HCT116 (cell line): Measurements from ENCODE around the gene PELO.

Source experiments
- CEBPB ChIP-seq: IDR thresholded peaks from 2 replicates; pipeline ENCODE4 v1.6.1; 2012; ENCODE audit warnings: low read depth
- EZH2 ChIP-seq: fragments of 200-600 bp; sonication (generic); IDR thresholded peaks from 2 replicates; pipeline ENCODE4 v1.6.1; 2017; ENCODE audit warnings: antibody characterized with exemption, mixed run types
- JUND ChIP-seq: IDR thresholded peaks from 2 replicates; pipeline ENCODE4 v1.6.1; 2012
- SIN3A ChIP-seq: IDR thresholded peaks from 2 replicates; pipeline ENCODE4 v1.6.1; 2012; ENCODE audit warnings: low read depth
- TF ChIP-seq, protein P1 (sequence below), 3 experiments: fragments of 200-600 bp in 1 of 3; sonication (generic) in 1 of 3; IDR thresholded peaks in 2 of 3; conservative IDR thresholded peaks in 1 of 3; 2 replicates each; pipeline ENCODE4 v1.5.1; 2012 to 2017; ENCODE audit warnings: low read depth in 2 of 3, low read length in 2 of 3, antibody characterized with exemption in 1 of 3, borderline replicate concordance in 1 of 3, control low read depth in 1 of 3, mild to moderate bottlenecking in 1 of 3, mixed read lengths in 1 of 3, mixed run types in 1 of 3, moderate library complexity in 1 of 3; ENCODE audit not compliant: insufficient read depth in 1 of 3
- TF ChIP-seq, protein P2 (sequence below): IDR thresholded peaks from 2 replicates; pipeline ENCODE4 v1.6.1; 2011; ENCODE audit warnings: mild to moderate bottlenecking, low read length, moderate library complexity; ENCODE audit not compliant: insufficient replicate concordance; ENCODE audit errors: extremely low read depth
- TF ChIP-seq, protein P3 (sequence below): IDR thresholded peaks from 2 replicates; pipeline ENCODE4 v1.6.1; 2012; ENCODE audit warnings: low read depth

DNA sequence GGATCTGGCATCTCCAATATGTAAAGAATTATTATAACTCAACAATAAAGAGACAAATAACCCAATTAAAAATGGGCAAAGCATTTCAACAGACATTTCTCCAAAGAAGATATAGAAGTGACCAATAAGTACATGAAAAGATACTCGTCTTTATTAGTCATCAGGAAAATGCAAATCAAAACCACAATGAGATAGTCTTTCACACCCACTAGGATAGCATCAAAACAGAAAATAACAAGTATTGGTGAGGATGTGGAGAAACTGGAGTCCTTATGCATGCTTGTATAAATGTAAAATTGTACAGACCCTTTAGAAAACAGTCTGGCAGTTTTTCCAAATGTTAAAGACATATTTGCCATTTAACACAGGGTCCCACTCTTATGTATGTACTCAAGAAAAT, 39.1 kb upstream of the PELO start:
- TF ChIP-seq CEBPB, result no peak
- TF ChIP-seq, protein P1, sequence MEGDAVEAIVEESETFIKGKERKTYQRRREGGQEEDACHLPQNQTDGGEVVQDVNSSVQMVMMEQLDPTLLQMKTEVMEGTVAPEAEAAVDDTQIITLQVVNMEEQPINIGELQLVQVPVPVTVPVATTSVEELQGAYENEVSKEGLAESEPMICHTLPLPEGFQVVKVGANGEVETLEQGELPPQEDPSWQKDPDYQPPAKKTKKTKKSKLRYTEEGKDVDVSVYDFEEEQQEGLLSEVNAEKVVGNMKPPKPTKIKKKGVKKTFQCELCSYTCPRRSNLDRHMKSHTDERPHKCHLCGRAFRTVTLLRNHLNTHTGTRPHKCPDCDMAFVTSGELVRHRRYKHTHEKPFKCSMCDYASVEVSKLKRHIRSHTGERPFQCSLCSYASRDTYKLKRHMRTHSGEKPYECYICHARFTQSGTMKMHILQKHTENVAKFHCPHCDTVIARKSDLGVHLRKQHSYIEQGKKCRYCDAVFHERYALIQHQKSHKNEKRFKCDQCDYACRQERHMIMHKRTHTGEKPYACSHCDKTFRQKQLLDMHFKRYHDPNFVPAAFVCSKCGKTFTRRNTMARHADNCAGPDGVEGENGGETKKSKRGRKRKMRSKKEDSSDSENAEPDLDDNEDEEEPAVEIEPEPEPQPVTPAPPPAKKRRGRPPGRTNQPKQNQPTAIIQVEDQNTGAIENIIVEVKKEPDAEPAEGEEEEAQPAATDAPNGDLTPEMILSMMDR (IDR thresholded peaks at IDR 0.05 in 2 of 3, conservative IDR thresholded peaks at IDR 0.05 in 1 of 3; ENCODE audit: borderline replicate concordance in 1 of 3, insufficient read depth in 1 of 3, low read depth in 2 of 3, low read length in 2 of 3), result no peak
- TF ChIP-seq, protein P2, sequence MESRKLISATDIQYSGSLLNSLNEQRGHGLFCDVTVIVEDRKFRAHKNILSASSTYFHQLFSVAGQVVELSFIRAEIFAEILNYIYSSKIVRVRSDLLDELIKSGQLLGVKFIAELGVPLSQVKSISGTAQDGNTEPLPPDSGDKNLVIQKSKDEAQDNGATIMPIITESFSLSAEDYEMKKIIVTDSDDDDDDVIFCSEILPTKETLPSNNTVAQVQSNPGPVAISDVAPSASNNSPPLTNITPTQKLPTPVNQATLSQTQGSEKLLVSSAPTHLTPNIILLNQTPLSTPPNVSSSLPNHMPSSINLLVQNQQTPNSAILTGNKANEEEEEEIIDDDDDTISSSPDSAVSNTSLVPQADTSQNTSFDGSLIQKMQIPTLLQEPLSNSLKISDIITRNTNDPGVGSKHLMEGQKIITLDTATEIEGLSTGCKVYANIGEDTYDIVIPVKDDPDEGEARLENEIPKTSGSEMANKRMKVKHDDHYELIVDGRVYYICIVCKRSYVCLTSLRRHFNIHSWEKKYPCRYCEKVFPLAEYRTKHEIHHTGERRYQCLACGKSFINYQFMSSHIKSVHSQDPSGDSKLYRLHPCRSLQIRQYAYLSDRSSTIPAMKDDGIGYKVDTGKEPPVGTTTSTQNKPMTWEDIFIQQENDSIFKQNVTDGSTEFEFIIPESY, result no peak
- TF ChIP-seq, protein P3, sequence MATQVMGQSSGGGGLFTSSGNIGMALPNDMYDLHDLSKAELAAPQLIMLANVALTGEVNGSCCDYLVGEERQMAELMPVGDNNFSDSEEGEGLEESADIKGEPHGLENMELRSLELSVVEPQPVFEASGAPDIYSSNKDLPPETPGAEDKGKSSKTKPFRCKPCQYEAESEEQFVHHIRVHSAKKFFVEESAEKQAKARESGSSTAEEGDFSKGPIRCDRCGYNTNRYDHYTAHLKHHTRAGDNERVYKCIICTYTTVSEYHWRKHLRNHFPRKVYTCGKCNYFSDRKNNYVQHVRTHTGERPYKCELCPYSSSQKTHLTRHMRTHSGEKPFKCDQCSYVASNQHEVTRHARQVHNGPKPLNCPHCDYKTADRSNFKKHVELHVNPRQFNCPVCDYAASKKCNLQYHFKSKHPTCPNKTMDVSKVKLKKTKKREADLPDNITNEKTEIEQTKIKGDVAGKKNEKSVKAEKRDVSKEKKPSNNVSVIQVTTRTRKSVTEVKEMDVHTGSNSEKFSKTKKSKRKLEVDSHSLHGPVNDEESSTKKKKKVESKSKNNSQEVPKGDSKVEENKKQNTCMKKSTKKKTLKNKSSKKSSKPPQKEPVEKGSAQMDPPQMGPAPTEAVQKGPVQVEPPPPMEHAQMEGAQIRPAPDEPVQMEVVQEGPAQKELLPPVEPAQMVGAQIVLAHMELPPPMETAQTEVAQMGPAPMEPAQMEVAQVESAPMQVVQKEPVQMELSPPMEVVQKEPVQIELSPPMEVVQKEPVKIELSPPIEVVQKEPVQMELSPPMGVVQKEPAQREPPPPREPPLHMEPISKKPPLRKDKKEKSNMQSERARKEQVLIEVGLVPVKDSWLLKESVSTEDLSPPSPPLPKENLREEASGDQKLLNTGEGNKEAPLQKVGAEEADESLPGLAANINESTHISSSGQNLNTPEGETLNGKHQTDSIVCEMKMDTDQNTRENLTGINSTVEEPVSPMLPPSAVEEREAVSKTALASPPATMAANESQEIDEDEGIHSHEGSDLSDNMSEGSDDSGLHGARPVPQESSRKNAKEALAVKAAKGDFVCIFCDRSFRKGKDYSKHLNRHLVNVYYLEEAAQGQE, result no peak
- TF ChIP-seq EZH2, result no peak
- TF ChIP-seq SIN3A, result no peak
- no peak for TF ChIP-seq JUND
